ENCODE results near the gene MEGF11.
"Not testable (repeated sequence)": the region's sequence is repeated elsewhere in the genome, so short reads cannot be mapped to it uniquely, and the experiment has no call there.

MEGF11 gene

DNA sequence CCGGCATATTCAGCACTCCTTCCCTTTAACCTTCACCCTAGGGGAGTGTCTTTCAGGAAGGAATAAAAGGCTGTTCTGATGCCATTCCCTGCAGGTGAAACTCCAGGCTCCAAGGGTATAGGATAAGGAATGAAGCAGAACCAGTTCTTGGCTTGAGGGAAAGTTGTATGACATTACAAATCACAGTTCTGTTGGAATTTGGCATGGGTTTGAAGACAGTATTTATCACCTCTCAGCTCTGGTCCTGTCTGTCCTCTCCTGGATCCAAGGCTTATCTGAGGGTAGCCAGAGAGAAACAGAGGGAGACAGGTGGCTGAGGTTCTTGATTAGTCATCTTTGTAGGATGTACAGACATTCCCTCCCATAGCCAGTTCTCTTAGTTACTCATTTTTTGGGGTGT, 347.2 kb downstream of the MEGF11 start:
- DNase-seq (ENCODE audit: low read depth), result no peak
- no peak overlapping the region for H3K4me3 ChIP-seq (ENCODE audit: low read depth, low read length)

DNA sequence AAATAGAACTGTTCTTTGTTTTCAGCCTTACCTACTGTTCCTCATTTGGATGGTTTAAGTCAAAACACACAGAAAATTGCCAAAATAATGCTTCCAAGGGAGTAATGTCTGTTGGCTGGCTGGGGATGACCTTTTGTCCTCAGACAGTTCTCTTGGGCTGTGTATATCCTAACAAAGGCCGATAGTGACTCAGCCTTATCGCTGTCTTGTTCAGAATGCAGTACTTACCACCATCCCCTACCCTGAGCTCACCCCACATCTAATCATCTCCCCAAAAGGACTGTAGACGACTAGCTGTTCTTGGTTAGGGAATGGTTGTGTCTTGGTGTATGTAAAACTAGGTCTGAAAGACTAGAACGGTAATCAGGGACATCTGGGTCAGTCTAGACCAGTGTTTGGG, 349.2 kb downstream of the MEGF11 start:
- no peak for DNase-seq (ENCODE audit: low read depth)
- H3K4me3 ChIP-seq (ENCODE audit: low read depth, low read length), result no peak overlapping the region

GRCh38 chr15:65903296-65904073, 350.1 kb downstream of the MEGF11 start:
- DNase-seq (ENCODE audit: low read depth), result no peak
- H3K4me3 ChIP-seq (ENCODE audit: low read depth, low read length), result no peak overlapping the region

DNA sequence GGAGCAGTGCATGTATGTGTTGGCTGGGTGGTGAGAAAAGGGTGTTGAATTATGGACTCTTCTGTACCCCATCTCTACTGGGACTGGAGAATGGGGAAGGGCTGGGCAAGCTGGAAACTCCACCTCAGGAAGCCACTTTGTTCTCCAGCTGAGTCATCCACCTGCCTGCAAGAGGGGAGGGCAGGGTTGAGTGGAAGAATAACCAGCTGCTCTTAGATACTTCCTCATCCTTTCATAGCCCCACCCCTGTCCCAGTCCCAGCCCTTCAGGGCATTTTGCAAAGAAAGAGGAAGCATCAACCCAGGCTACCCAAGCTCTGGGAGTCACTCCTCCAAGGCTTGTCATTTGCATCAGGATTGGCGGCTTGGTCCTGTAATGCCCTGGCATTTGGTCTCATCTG, 351.2 kb downstream of the MEGF11 start:
- DNase-seq (ENCODE audit: low read depth), result no peak
- H3K4me3 ChIP-seq (ENCODE audit: low read depth, low read length), result no peak overlapping the region

DNA sequence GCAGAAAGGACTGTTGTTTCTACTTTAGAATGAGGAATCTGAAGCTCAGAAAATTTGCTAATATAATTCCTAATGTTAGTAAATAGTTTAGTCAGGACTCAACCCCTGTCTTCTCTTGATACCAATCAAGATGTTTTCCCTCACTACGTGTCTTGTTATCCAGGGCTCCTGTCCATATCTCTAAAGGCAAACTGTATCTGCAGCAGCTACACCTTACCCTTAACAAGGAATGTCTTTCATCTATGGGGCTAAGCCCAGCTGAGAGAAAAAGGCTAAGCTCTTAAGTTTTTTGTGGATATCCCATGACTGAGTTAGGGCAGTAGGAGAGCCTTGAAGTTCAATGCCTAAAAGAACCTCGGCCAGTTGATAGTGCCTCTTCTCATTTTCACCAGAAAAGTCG, 351.7 kb downstream of the MEGF11 start:
- H3K4me3 ChIP-seq (ENCODE audit: low read depth, low read length), result no peak overlapping the region
- no peak for DNase-seq (ENCODE audit: low read depth)

DNA sequence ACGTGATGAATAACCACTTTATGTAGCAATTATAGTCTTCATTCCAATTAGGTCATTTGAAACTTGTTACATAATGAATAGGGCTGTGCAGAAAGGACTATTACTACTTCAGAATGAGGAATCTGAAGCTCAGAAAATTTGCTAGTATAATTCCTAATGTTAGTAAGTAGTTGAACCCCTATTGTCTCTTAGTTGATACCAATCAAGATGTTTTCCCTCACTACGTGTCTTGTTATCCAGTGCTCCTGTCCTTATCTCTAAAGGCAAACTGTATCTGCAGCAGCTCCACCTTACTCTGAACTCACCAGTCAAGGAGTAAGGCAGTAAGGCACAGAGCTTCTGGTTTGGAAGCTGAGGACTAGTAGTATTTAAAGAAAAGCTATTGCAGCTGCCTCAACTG, 352.2 kb downstream of the MEGF11 start:
- no peak for DNase-seq (ENCODE audit: low read depth)
- no peak overlapping the region for H3K4me3 ChIP-seq (ENCODE audit: low read depth, low read length)

GRCh38 chr15:65900488-65900887, 353.1 kb downstream of the MEGF11 start:
- DNase-seq (ENCODE audit: low read depth), result no peak
- H3K4me3 ChIP-seq (ENCODE audit: low read depth, low read length), result no peak overlapping the region

- no peak overlapping the region for H3K4me3 ChIP-seq (ENCODE audit: low read depth, low read length)
- DNase-seq (ENCODE audit: low read depth), result no peak
These were observed 357.3 kb downstream of the MEGF11 start for GRCh38 chr15:65896236-65896635.

DNA sequence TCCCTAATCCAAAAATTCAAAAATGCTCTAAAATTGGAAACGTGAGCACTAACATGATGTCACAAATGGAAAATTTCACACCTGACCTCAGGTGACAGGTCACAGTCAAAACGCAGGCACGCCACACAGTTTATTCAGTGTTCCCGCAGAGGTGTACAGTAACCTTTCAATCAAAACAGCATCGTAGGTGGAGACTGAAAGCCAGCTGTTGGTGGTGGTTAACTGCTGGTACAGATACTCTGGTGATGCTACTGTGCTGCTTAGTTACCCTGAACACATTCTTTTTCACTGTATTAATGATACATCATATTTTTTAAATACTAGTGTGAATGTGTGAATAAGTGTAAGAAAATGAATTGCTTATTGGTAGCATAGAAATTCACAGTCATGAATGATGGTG, 360.5 kb downstream of the MEGF11 start:
- no peak overlapping the region for H3K4me3 ChIP-seq (ENCODE audit: low read depth, low read length)
- DNase-seq (ENCODE audit: low read depth), result no peak

DNA sequence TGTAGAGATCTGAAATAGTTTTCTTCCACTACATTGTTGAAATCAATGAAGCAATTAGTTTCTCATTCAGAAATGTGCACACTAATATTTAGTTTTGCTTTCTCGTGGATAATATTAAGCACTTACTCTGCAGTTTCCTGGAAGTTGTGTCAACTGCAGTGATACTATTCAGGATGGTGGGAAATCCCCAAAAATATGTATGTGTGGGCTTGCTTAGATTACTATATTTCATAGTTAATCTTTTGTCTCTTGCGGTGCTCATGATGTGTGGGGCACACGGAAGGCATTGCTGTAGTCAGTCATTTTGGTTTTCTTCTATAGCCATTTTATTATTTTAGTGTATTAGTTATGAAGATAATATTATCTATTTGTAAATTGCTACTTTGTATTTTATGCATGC, 364.6 kb downstream of the MEGF11 start:
- H3K4me3 ChIP-seq (ENCODE audit: low read depth, low read length), result no peak overlapping the region
- no peak for DNase-seq (ENCODE audit: low read depth)

DNA sequence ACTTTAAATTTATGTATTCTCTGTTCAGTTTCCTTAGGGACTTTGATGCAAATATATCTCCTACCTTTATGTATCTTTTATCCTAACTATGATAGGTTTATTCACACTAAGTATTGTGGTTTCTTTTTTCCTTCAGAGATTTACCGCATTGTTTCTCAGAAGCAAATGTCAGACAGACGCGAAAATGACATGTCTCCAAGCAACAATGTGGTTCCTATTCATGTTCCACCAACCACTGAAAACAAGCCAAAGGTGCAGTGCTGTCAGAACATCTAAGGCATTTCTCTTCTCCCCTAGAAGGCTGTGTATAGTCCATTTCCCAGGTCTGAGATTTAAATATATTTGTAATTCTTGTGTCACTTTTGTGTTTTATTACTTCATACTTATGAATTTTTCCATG, 366.0 kb downstream of the MEGF11 start:
- DNase-seq (ENCODE audit: low read depth), result no peak
- H3K4me3 ChIP-seq (ENCODE audit: low read depth, low read length), result no peak overlapping the region

GRCh38 chr15:65885668-65886218, 367.8 kb downstream of the MEGF11 start:
- no peak for DNase-seq (ENCODE audit: low read depth)
- H3K4me3 ChIP-seq (ENCODE audit: low read depth, low read length), result no peak overlapping the region

DNA sequence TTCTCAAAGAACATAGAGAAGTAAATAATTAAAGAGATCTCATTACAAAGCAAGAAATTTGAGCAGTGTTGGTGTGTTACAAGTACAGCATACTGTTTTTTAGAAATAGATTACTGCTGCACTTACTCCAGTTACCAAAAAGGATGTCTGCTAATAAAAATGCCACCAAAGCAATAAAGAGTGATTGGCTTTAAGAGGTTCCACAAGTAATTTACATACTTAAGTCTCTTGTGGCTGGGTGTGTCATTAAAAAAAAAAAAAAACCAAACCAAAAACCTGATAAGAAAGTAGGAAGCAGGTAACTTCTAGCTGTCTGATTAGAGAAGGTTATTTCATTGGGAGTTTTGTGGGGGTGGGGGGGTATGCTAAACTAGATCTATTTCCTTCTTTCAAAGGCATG, 369.0 kb downstream of the MEGF11 start:
- no peak overlapping the region for H3K4me3 ChIP-seq (ENCODE audit: low read depth, low read length)
- DNase-seq (ENCODE audit: low read depth), result no peak

GRCh38 chr15:65883571-65883970, 370.0 kb downstream of the MEGF11 start:
- no peak overlapping the region for H3K4me3 ChIP-seq (ENCODE audit: low read depth, low read length)
- DNase-seq (ENCODE audit: low read depth), result no peak

GRCh38 chr15:65881766-65882434, 371.6 kb downstream of the MEGF11 start:
- H3K4me3 ChIP-seq (ENCODE audit: low read depth, low read length), result no peak overlapping the region
- no peak for DNase-seq (ENCODE audit: low read depth)

DNA sequence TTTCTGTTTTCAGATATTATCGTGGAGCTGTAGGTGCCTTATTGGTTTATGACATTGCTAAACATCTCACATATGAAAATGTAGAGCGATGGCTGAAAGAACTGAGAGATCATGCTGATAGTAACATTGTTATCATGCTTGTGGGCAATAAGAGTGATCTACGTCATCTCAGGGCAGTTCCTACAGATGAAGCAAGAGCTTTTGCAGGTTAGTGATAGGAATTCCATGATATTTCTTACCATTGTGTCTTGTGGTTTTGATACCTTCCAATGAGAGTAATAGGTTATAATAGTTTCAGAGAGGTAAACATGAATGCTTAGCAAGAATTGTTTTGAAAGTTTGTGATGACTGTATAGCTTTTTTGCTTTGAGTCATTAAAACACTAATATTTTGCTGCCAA, 375.8 kb downstream of the MEGF11 start:
- DNase-seq (ENCODE audit: low read depth), result no peak
- H3K4me3 ChIP-seq (ENCODE audit: low read depth, low read length), result no peak overlapping the region

DNA sequence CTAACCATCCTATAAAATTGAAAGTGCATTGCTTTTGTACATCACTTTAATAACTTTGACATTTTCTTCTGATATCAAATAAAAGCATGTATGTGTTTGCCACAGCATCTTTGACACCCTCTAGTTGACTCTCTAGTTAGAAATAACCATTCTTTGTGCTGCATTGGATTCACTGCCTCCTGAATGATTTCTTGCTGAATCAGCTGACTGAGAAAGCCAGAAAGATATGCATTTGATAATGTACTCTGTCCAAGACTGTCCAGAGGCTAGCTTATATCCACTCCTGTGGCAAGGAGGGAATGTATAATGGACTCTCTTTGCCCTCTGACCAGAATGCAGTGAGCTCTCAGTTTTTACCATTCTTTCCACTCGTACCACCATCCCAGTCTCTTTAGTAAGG, 378.1 kb downstream of the MEGF11 start:
- DNase-seq (ENCODE audit: low read depth), result no peak
- no peak overlapping the region for H3K4me3 ChIP-seq (ENCODE audit: low read depth, low read length)

DNA sequence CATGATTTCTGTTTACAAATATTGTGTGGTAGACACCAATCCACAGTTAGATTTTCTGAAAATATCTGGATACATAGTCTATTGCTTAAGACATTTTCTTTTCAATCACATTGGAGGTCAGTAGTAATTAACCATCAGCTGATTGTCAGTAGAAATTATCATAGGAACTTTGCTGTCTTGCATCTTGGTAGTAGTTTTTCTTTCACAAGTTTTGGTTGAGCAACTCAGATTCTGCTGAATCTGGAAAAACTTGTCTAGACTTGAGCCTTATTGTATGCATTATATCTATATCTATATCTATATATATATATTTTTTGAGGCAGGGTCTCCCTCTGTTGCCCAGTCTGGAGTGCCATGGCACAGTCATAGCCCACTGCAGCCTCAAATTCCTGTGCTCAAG, 380.3 kb downstream of the MEGF11 start:
- DNase-seq (ENCODE audit: low read depth), result no peak

GRCh38 chr15:65872596-65872995, 381.0 kb downstream of the MEGF11 start:
- DNase-seq (ENCODE audit: low read depth); H3K4me3 ChIP-seq (ENCODE audit: low read depth, low read length): not testable (repeated sequence)

More for the DNA sequence above, 380.3 kb downstream of the MEGF11 start:
- no peak overlapping the region for H3K4me3 ChIP-seq (ENCODE audit: low read depth, low read length)

DNA sequence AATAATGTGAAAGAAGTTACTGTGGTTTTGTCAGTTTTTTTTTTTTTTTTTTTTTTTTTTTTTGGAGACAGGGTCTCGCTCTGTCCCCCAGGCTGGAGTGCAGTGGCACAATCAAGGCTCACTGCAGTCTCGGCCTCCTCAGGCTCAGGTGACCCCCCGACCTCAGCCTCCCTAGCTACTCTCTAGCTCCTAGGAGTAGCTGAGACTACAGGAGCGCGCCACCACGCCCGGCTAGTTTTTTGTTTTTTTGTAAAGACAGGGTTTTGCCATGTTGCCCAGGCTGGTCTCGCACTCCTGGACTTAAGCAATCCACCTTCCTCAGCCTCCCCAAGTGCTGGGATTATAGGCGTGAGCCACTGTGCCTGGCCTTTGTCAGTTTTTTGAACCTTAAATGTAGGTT, 381.7 kb downstream of the MEGF11 start:
- DNase-seq (ENCODE audit: low read depth); H3K4me3 ChIP-seq (ENCODE audit: low read depth, low read length): not testable (repeated sequence)
